Activated naive CD4-positive, alpha-beta T cell treated with anti-CD3 and anti-CD28 coated beads, Interleukin-2, amount 50 U/mL, for 24 hours (primary cell): Measurements from ENCODE around the gene SPATA21.

ENCODE experiments used
- H3K27ac Mint-ChIP-seq: one replicate; pipeline ENCODE4 v1.8.0; 2021; ENCODE audit warnings: mild to moderate bottlenecking, mixed read lengths
- H3K27me3 Mint-ChIP-seq: one replicate; pipeline ENCODE4 v1.8.0; 2021; ENCODE audit warnings: mixed read lengths
- H3K36me3 Mint-ChIP-seq: one replicate; pipeline ENCODE4 v1.8.0; 2021; ENCODE audit warnings: mixed read lengths
- H3K4me1 Mint-ChIP-seq: one replicate; pipeline ENCODE4 v1.8.0; 2021; ENCODE audit warnings: mixed read lengths
- H3K4me3 Mint-ChIP-seq: one replicate; pipeline ENCODE4 v1.8.0; 2021; ENCODE audit warnings: mild to moderate bottlenecking, mixed read lengths
- H3K9me3 Mint-ChIP-seq: one replicate; pipeline ENCODE4 v1.8.0; 2021; ENCODE audit warnings: mixed read lengths

Gene SPATA21

GRCh38 chr1:16440470-16441281, 3.5 kb upstream of the SPATA21 start, which contains the start of gene NECAP2:
Gene NECAP2, plus strand, starts transcription at chr1:16440724. Its CDS starts 38 bp downstream, at chr1:16440762.
- H3K27me3 Mint-ChIP-seq = no peaks in the 10 kb centered on the region
- peak within 1 kb of the TSS; percentile 99 for H3K27ac Mint-ChIP-seq
- H3K4me3 Mint-ChIP-seq = peak within 1 kb of the TSS; percentile 94
- no peaks in the 10 kb centered on the region for H3K9me3 Mint-ChIP-seq
- peaks cover 4% of the 10 kb centered on the region for H3K36me3 Mint-ChIP-seq
- peaks cover 45% of the 10 kb centered on the region for H3K4me1 Mint-ChIP-seq

GRCh38 chr1:16440131-16440469, 2.9 kb upstream of the SPATA21 start:
- Mint-ChIP-seq H3K4me1 (peaks cover 43% of the 10 kb centered on the region), H3K27ac (peak overlapping the region; percentile 99), H3K9me3 (no peaks in the 10 kb centered on the region), H3K36me3 (peaks cover 4% of the 10 kb centered on the region), H3K27me3 (no peaks in the 10 kb centered on the region), H3K4me3 (peak overlapping the region; percentile 94)

DNA sequence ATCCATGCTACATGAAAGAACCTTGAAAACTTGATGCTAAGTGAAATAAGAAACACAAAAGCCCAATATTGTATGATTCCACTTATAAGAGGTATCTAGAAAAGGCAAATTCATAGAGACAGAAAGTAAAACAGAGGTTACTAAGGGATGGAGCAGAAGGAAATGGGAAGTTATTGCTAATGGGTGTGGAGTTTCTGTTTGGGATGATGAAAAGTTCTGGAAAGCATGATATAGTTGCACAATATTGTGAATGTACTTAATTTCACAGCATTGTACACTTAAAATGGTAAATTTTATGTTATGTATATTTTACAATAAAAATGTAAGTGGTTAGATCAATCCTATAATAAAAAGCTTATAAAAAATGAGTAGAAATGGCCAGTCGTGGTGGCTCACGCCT, 1.7 kb upstream of the SPATA21 start:
- H3K4me1 Mint-ChIP-seq = peaks cover 34% of the 10 kb centered on the region
- H3K27ac Mint-ChIP-seq = peak overlapping the region; percentile 31
- no peaks in the 10 kb centered on the region for H3K9me3 Mint-ChIP-seq
- H3K36me3 Mint-ChIP-seq = no peaks in the 10 kb centered on the region
- no peaks in the 10 kb centered on the region for H3K27me3 Mint-ChIP-seq
- no peak overlapping the region for H3K4me3 Mint-ChIP-seq

DNA sequence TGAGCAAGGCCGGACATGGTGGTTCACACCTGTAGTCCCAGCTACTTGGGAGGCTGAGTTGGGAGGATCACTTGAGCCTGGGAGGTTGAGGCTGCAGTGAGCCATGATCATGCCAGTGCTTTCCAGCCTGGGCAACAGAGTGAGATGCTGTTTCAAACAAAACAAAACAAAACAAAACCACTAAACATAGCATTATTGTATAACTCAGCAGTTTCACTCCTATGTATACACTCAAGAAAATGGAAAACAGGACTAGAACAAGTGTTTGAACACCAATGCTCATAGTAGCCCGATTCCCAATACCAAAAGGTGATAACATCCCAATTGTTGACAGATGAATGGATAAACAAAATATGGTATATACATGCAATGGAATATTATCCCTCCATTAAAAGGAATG, 1.3 kb upstream of the SPATA21 start:
- Mint-ChIP-seq H3K36me3 (no peaks in the 10 kb centered on the region), H3K9me3 (no peaks in the 10 kb centered on the region), H3K4me3 (no peak overlapping the region), H3K27ac (no peak overlapping the region), H3K4me1 (peaks cover 30% of the 10 kb centered on the region), H3K27me3 (no peaks in the 10 kb centered on the region)

- Mint-ChIP-seq H3K27ac (no peak overlapping the region), H3K4me3 (no peak overlapping the region), H3K36me3 (no peaks in the 10 kb centered on the region), H3K4me1 (no peaks in the 10 kb centered on the region), H3K9me3 (no peaks in the 10 kb centered on the region), H3K27me3 (no peaks in the 10 kb centered on the region)
Measured at GRCh38 chr1:16434501-16434900, 2.7 kb downstream of the SPATA21 start.

GRCh38 chr1:16434007-16434406, 3.2 kb downstream of the SPATA21 start:
- Mint-ChIP-seq H3K4me1 (no peaks in the 10 kb centered on the region), H3K4me3 (no peak overlapping the region), H3K36me3 (no peaks in the 10 kb centered on the region), H3K27me3 (no peaks in the 10 kb centered on the region), H3K27ac (no peak overlapping the region), H3K9me3 (no peaks in the 10 kb centered on the region)

- Mint-ChIP-seq H3K4me1 (no peaks in the 10 kb centered on the region), H3K36me3 (no peaks in the 10 kb centered on the region), H3K9me3 (no peaks in the 10 kb centered on the region), H3K27me3 (no peaks in the 10 kb centered on the region), H3K27ac (peak overlapping the region; percentile 30), H3K4me3 (no peak overlapping the region)
Measured at GRCh38 chr1:16433030-16433429, 4.2 kb downstream of the SPATA21 start.

DNA sequence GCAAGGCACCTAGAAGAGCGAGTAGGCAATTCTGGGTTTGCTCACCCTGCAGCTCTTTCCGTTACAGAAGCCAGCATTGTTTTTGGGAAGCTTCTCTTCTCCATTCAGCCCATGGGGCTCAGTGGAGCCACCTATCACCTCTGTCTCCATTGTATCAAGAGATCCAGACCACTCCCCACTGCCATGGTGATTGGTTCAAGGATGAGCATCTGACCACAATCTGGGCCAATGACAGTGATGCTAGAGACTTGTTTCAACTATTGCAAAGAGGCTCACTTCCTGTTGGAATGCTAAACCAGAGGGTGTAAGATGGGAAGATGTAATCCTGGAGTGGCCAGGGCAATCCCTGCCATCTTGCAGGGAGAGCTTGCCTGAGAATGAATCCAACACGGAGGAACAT, 6.6 kb downstream of the SPATA21 start:
- H3K36me3 Mint-ChIP-seq = no peaks in the 10 kb centered on the region
- H3K27me3 Mint-ChIP-seq = no peaks in the 10 kb centered on the region
- H3K9me3 Mint-ChIP-seq = no peaks in the 10 kb centered on the region
- no peak overlapping the region for H3K27ac Mint-ChIP-seq
- no peak overlapping the region for H3K4me3 Mint-ChIP-seq
- H3K4me1 Mint-ChIP-seq = no peaks in the 10 kb centered on the region

- Mint-ChIP-seq H3K27me3 (no peaks in the 10 kb centered on the region), H3K4me3 (no peak overlapping the region), H3K4me1 (peaks cover 14% of the 10 kb centered on the region), H3K36me3 (no peaks in the 10 kb centered on the region), H3K27ac (no peak overlapping the region), H3K9me3 (no peaks in the 10 kb centered on the region)
Measured at GRCh38 chr1:16425125-16426025, 11.8 kb downstream of the SPATA21 start.

- Mint-ChIP-seq H3K36me3 (no peaks in the 10 kb centered on the region), H3K9me3 (no peaks in the 10 kb centered on the region), H3K27ac (peak overlapping the region; percentile 80), H3K27me3 (no peaks in the 10 kb centered on the region), H3K4me1 (peaks cover 33% of the 10 kb centered on the region), H3K4me3 (no peak overlapping the region)
Measured at GRCh38 chr1:16422041-16422440, 15.2 kb downstream of the SPATA21 start.

GRCh38 chr1:16421201-16421600, 16.0 kb downstream of the SPATA21 start:
- peak overlapping the region; percentile 56 for H3K4me3 Mint-ChIP-seq
- H3K27me3 Mint-ChIP-seq = no peaks in the 10 kb centered on the region
- H3K27ac Mint-ChIP-seq = peak overlapping the region; percentile 88
- H3K9me3 Mint-ChIP-seq = no peaks in the 10 kb centered on the region
- peaks cover 33% of the 10 kb centered on the region for H3K4me1 Mint-ChIP-seq
- H3K36me3 Mint-ChIP-seq = no peaks in the 10 kb centered on the region

DNA sequence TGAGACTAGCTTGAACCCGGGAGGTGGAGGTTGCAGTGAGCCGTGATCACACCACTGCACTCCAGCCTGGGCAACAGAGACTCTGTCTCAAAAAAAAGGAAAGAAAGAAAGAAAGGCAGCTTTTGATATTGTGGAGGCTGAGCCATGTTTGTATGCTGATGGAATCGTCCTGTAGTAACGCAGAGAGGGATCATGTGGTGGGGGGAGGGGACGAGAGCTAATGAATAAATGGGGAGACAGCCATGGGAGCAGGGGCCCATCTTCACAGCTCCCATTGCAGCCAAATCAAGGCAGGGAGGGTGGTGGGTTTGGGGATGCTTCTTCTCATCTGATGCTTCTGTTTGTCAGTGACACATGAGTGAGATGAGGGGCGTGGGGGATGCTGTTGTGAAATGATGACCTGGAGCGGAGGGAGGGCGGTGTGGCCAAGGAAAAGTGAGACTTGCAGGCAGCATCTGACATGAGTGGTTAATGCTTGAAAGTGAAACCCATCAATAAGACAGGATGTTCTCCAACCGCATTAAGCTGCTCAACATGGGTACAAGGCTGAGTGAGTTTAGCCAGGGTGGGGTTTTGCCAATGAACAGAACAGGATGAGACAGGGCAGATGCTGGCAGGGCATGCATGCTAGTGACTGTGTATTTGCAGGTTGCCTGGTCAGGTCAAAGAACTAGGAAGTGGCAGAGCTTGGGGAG, 16.7 kb downstream of the SPATA21 start:
- Mint-ChIP-seq H3K27ac (peak overlapping the region; percentile 36), H3K36me3 (no peaks in the 10 kb centered on the region), H3K9me3 (no peaks in the 10 kb centered on the region), H3K4me3 (peak overlapping the region; percentile 56), H3K27me3 (no peaks in the 10 kb centered on the region), H3K4me1 (peaks cover 33% of the 10 kb centered on the region)

DNA sequence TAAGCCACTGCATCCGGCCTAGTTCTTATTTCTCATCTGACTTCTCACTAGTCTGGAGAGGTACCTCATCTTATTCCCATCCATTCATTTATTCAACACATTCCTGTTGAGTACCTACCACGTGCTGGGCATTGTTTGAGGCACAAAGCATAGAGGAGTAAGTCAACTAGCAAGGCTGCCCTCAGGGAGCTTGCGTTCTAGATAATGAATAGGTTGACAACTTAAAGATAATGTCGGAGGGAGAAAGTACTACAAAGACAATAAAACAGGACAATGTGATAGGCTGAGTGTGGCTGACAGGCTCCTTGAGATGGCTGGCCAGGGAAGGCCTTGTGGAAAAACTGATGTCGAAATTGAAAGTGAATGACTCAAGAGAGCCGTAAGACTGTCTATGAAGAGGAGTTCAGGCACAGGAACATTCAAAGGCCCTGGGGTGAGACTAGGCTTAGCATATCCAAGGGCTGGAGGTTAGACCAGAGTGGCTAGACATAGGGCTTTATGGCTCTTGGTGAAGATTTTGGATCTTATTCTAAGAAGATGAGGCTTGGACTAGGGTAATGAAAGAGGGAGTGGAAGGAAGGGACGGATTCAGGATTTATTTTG, 18.3 kb downstream of the SPATA21 start:
- Mint-ChIP-seq H3K9me3 (no peaks in the 10 kb centered on the region), H3K36me3 (no peaks in the 10 kb centered on the region), H3K27me3 (no peaks in the 10 kb centered on the region), H3K4me1 (peaks cover 33% of the 10 kb centered on the region), H3K27ac (peak overlapping the region; percentile 83), H3K4me3 (peak overlapping the region; percentile 2)

GRCh38 chr1:16413191-16413590, 24.0 kb downstream of the SPATA21 start:
- no peaks in the 10 kb centered on the region for H3K27me3 Mint-ChIP-seq
- H3K27ac Mint-ChIP-seq = no peak overlapping the region
- no peaks in the 10 kb centered on the region for H3K9me3 Mint-ChIP-seq

DNA sequence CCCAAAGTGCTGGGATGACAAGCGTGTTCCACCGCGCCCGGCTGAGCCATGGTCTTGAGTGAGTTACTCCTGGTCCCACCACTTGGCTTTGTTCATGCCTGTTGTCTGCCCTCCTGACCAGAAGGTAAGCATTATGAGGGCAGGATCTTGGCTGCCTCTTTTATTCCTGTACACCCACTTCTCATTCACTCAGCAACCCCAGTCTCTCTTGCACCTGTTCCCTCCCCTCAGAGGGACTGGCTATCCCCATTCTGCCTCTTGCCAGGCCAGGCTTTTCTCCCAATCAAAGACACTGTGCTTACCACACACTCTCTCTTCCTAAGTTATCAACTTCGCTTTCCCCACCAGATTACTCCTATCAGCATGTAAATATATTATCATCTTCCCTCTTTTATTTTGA, 26.4 kb downstream of the SPATA21 start:
- no peaks in the 10 kb centered on the region for H3K27me3 Mint-ChIP-seq
- no peak overlapping the region for H3K4me3 Mint-ChIP-seq
- no peaks in the 10 kb centered on the region for H3K9me3 Mint-ChIP-seq
- no peaks in the 10 kb centered on the region for H3K4me1 Mint-ChIP-seq
- H3K36me3 Mint-ChIP-seq = no peaks in the 10 kb centered on the region
- no peak overlapping the region for H3K27ac Mint-ChIP-seq

More at GRCh38 chr1:16413191-16413590, 24.0 kb downstream of the SPATA21 start:
- no peaks in the 10 kb centered on the region for H3K4me1 Mint-ChIP-seq
- no peak overlapping the region for H3K4me3 Mint-ChIP-seq
- no peaks in the 10 kb centered on the region for H3K36me3 Mint-ChIP-seq
